ENCODE data around the gene ALK.

ALK gene

GRCh38 chr2:29420999-29421782, 500.2 kb downstream of the ALK start:
- Histone ChIP-seq H3K4me1 (ENCODE audit: control insufficient read depth in 1 of 2, insufficient read depth in 2 of 2, low read length in 2 of 2) (no peaks in the 10 kb centered on the region), H3K27ac (ENCODE audit: low read length) (no peak overlapping the region), H3K4me3 (ENCODE audit: low read depth in 1 of 2, low read length in 2 of 2) (no peak overlapping the region), H3K36me3 (ENCODE audit: control insufficient read depth in 1 of 2, insufficient read depth in 2 of 2, low read length in 2 of 2) (no peaks in the 10 kb centered on the region), H3K27me3 (ENCODE audit: low read depth, low read length) (no peaks in the 10 kb centered on the region), H3K9me3 (ENCODE audit: control insufficient read depth in 1 of 2, low read length in 2 of 2) (no peaks in the 10 kb centered on the region)

- Histone ChIP-seq H3K4me1 (ENCODE audit: control insufficient read depth in 1 of 2, insufficient read depth in 2 of 2, low read length in 2 of 2) (no peaks in the 10 kb centered on the region), H3K27me3 (ENCODE audit: low read depth, low read length) (no peaks in the 10 kb centered on the region), H3K27ac (ENCODE audit: low read length) (no peak overlapping the region), H3K36me3 (ENCODE audit: control insufficient read depth in 1 of 2, insufficient read depth in 2 of 2, low read length in 2 of 2) (no peaks in the 10 kb centered on the region), H3K4me3 (ENCODE audit: low read depth in 1 of 2, low read length in 2 of 2) (no peak overlapping the region), H3K9me3 (ENCODE audit: control insufficient read depth in 1 of 2, low read length in 2 of 2) (no peaks in the 10 kb centered on the region)
These were observed 500.9 kb downstream of the ALK start for GRCh38 chr2:29420464-29420863.

GRCh38 chr2:29417630-29418029, 503.8 kb downstream of the ALK start:
- H3K4me3 ChIP-seq (ENCODE audit: low read depth in 1 of 2, low read length in 2 of 2) = no peak overlapping the region
- H3K36me3 ChIP-seq (ENCODE audit: control insufficient read depth in 1 of 2, insufficient read depth in 2 of 2, low read length in 2 of 2) = no peaks in the 10 kb centered on the region
- no peaks in the 10 kb centered on the region for H3K9me3 ChIP-seq (ENCODE audit: control insufficient read depth in 1 of 2, low read length in 2 of 2)
- H3K27ac ChIP-seq (ENCODE audit: low read length) = no peak overlapping the region
- H3K4me1 ChIP-seq (ENCODE audit: control insufficient read depth in 1 of 2, insufficient read depth in 2 of 2, low read length in 2 of 2) = no peaks in the 10 kb centered on the region
- H3K27me3 ChIP-seq (ENCODE audit: low read depth, low read length) = no peaks in the 10 kb centered on the region

GRCh38 chr2:29412197-29412925, 509.0 kb downstream of the ALK start:
- no peaks in the 10 kb centered on the region for H3K27me3 ChIP-seq (ENCODE audit: low read depth, low read length)
- H3K36me3 ChIP-seq (ENCODE audit: control insufficient read depth in 1 of 2, insufficient read depth in 2 of 2, low read length in 2 of 2) = no peaks in the 10 kb centered on the region
- no peak overlapping the region for H3K4me3 ChIP-seq (ENCODE audit: low read depth in 1 of 2, low read length in 2 of 2)
- H3K4me1 ChIP-seq (ENCODE audit: control insufficient read depth in 1 of 2, insufficient read depth in 2 of 2, low read length in 2 of 2) = no peaks in the 10 kb centered on the region
- no peaks in the 10 kb centered on the region for H3K9me3 ChIP-seq (ENCODE audit: control insufficient read depth in 1 of 2, low read length in 2 of 2)
- no peak overlapping the region for H3K27ac ChIP-seq (ENCODE audit: low read length)

GRCh38 chr2:29405707-29406106, 515.7 kb downstream of the ALK start:
- Histone ChIP-seq H3K36me3 (ENCODE audit: control insufficient read depth in 1 of 2, insufficient read depth in 2 of 2, low read length in 2 of 2) (no peaks in the 10 kb centered on the region), H3K27me3 (ENCODE audit: low read depth, low read length) (no peaks in the 10 kb centered on the region), H3K4me1 (ENCODE audit: control insufficient read depth in 1 of 2, insufficient read depth in 2 of 2, low read length in 2 of 2) (no peaks in the 10 kb centered on the region), H3K4me3 (ENCODE audit: low read depth in 1 of 2, low read length in 2 of 2) (no peak overlapping the region), H3K9me3 (ENCODE audit: control insufficient read depth in 1 of 2, low read length in 2 of 2) (no peaks in the 10 kb centered on the region), H3K27ac (ENCODE audit: low read length) (no peak overlapping the region)

- Histone ChIP-seq H3K36me3 (ENCODE audit: control insufficient read depth in 1 of 2, insufficient read depth in 2 of 2, low read length in 2 of 2) (no peaks in the 10 kb centered on the region), H3K4me1 (ENCODE audit: control insufficient read depth in 1 of 2, insufficient read depth in 2 of 2, low read length in 2 of 2) (no peaks in the 10 kb centered on the region), H3K9me3 (ENCODE audit: control insufficient read depth in 1 of 2, low read length in 2 of 2) (no peaks in the 10 kb centered on the region), H3K27ac (ENCODE audit: low read length) (no peak overlapping the region), H3K27me3 (ENCODE audit: low read depth, low read length) (no peaks in the 10 kb centered on the region), H3K4me3 (ENCODE audit: low read depth in 1 of 2, low read length in 2 of 2) (no peak overlapping the region)
These were observed 516.1 kb downstream of the ALK start for GRCh38 chr2:29405266-29405665.

GRCh38 chr2:29401994-29402393, 519.4 kb downstream of the ALK start:
- Histone ChIP-seq H3K27ac (ENCODE audit: low read length) (no peak overlapping the region), H3K9me3 (ENCODE audit: control insufficient read depth in 1 of 2, low read length in 2 of 2) (no peaks in the 10 kb centered on the region), H3K36me3 (ENCODE audit: control insufficient read depth in 1 of 2, insufficient read depth in 2 of 2, low read length in 2 of 2) (no peaks in the 10 kb centered on the region), H3K4me1 (ENCODE audit: control insufficient read depth in 1 of 2, insufficient read depth in 2 of 2, low read length in 2 of 2) (no peaks in the 10 kb centered on the region), H3K4me3 (ENCODE audit: low read depth in 1 of 2, low read length in 2 of 2) (no peak overlapping the region), H3K27me3 (ENCODE audit: low read depth, low read length) (no peaks in the 10 kb centered on the region)

GRCh38 chr2:29400930-29401653, 520.3 kb downstream of the ALK start:
- no peaks in the 10 kb centered on the region for H3K4me1 ChIP-seq (ENCODE audit: control insufficient read depth in 1 of 2, insufficient read depth in 2 of 2, low read length in 2 of 2)

GRCh38 chr2:29398384-29399237, 522.8 kb downstream of the ALK start:
- Histone ChIP-seq H3K4me1 (ENCODE audit: control insufficient read depth in 1 of 2, insufficient read depth in 2 of 2, low read length in 2 of 2) (no peaks in the 10 kb centered on the region), H3K27me3 (ENCODE audit: low read depth, low read length) (no peaks in the 10 kb centered on the region), H3K27ac (ENCODE audit: low read length) (no peak overlapping the region), H3K9me3 (ENCODE audit: control insufficient read depth in 1 of 2, low read length in 2 of 2) (no peaks in the 10 kb centered on the region), H3K36me3 (ENCODE audit: control insufficient read depth in 1 of 2, insufficient read depth in 2 of 2, low read length in 2 of 2) (no peaks in the 10 kb centered on the region), H3K4me3 (ENCODE audit: low read depth in 1 of 2, low read length in 2 of 2) (no peak overlapping the region)

More at GRCh38 chr2:29400930-29401653, 520.3 kb downstream of the ALK start:
- Histone ChIP-seq H3K9me3 (ENCODE audit: control insufficient read depth in 1 of 2, low read length in 2 of 2) (no peaks in the 10 kb centered on the region), H3K27me3 (ENCODE audit: low read depth, low read length) (no peaks in the 10 kb centered on the region), H3K27ac (ENCODE audit: low read length) (no peak overlapping the region), H3K4me3 (ENCODE audit: low read depth in 1 of 2, low read length in 2 of 2) (no peak overlapping the region), H3K36me3 (ENCODE audit: control insufficient read depth in 1 of 2, insufficient read depth in 2 of 2, low read length in 2 of 2) (no peaks in the 10 kb centered on the region)

GRCh38 chr2:29397713-29398112, 523.7 kb downstream of the ALK start:
- Histone ChIP-seq H3K27me3 (ENCODE audit: low read depth, low read length) (no peaks in the 10 kb centered on the region), H3K36me3 (ENCODE audit: control insufficient read depth in 1 of 2, insufficient read depth in 2 of 2, low read length in 2 of 2) (no peaks in the 10 kb centered on the region), H3K27ac (ENCODE audit: low read length) (no peak overlapping the region), H3K9me3 (ENCODE audit: control insufficient read depth in 1 of 2, low read length in 2 of 2) (no peaks in the 10 kb centered on the region), H3K4me3 (ENCODE audit: low read depth in 1 of 2, low read length in 2 of 2) (no peak overlapping the region), H3K4me1 (ENCODE audit: control insufficient read depth in 1 of 2, insufficient read depth in 2 of 2, low read length in 2 of 2) (no peaks in the 10 kb centered on the region)

- no peaks in the 10 kb centered on the region for H3K4me1 ChIP-seq (ENCODE audit: control insufficient read depth in 1 of 2, insufficient read depth in 2 of 2, low read length in 2 of 2)
- no peak overlapping the region for H3K4me3 ChIP-seq (ENCODE audit: low read depth in 1 of 2, low read length in 2 of 2)
- H3K27ac ChIP-seq (ENCODE audit: low read length) = no peak overlapping the region
- no peaks in the 10 kb centered on the region for H3K9me3 ChIP-seq (ENCODE audit: control insufficient read depth in 1 of 2, low read length in 2 of 2)
- no peaks in the 10 kb centered on the region for H3K27me3 ChIP-seq (ENCODE audit: low read depth, low read length)
- H3K36me3 ChIP-seq (ENCODE audit: control insufficient read depth in 1 of 2, insufficient read depth in 2 of 2, low read length in 2 of 2) = no peaks in the 10 kb centered on the region
These were observed 524.3 kb downstream of the ALK start for GRCh38 chr2:29397039-29397438.
